Nephron (organoid): Measurements from ENCODE around the gene FAM53C.

Source experiments
- H3K27ac Mint-ChIP-seq, 3 experiments: 2 replicates each; pipeline ENCODE4 v1.8.0; 2020; ENCODE audit warnings: mixed read lengths in 3 of 3, mild to moderate bottlenecking in 2 of 3, moderate library complexity in 1 of 3
- H3K27me3 Mint-ChIP-seq: 2 replicates; pipeline ENCODE4 v1.8.0; 2021; ENCODE audit warnings: low read depth, mild to moderate bottlenecking, moderate library complexity, mixed read lengths
- H3K36me3 Mint-ChIP-seq: 2 replicates; pipeline ENCODE4 v1.8.0; 2020; ENCODE audit warnings: low read depth, mixed read lengths
- H3K4me1 Mint-ChIP-seq: 2 replicates; pipeline ENCODE4 v1.8.0; 2020; ENCODE audit warnings: mixed read lengths
- H3K4me3 Mint-ChIP-seq, 3 experiments: 2 replicates each; pipeline ENCODE4 v1.8.0; 2020; ENCODE audit warnings: mild to moderate bottlenecking in 3 of 3, mixed read lengths in 3 of 3, moderate library complexity in 2 of 3
- H3K9me3 Mint-ChIP-seq: 2 replicates; pipeline ENCODE4 v1.8.0; 2020; ENCODE audit warnings: mixed read lengths
- CTCF ChIP-seq, 3 experiments: fragments of 200-600 bp; sonication (generic); IDR thresholded peaks; one replicate each; pipeline ENCODE4 v1.5.0; 2021; ENCODE audit warnings: antibody characterized with exemption in 3 of 3; ENCODE audit not compliant: unreplicated experiment in 3 of 3

Gene FAM53C

GRCh38 chr5:138352722-138353559 is 14.9 kb downstream of the FAM53C start:
- H3K9me3 Mint-ChIP-seq: peaks cover 10% of the 10 kb centered on the region
- no peaks in the 10 kb centered on the region for H3K27me3 Mint-ChIP-seq
- TF ChIP-seq CTCF (IDR thresholded peaks at IDR 0.05; ENCODE audit: unreplicated experiment in 3 of 3): peak in 1 of 3 experiments; percentile 6
- H3K27ac Mint-ChIP-seq: peak overlapping the region; percentile 97 to 99 (median 99)
- peaks cover 34% of the 10 kb centered on the region for H3K36me3 Mint-ChIP-seq
- H3K4me1 Mint-ChIP-seq: peaks cover 30% of the 10 kb centered on the region
- peak overlapping the region; percentile 92 to 100 (median 98) for H3K4me3 Mint-ChIP-seq

DNA sequence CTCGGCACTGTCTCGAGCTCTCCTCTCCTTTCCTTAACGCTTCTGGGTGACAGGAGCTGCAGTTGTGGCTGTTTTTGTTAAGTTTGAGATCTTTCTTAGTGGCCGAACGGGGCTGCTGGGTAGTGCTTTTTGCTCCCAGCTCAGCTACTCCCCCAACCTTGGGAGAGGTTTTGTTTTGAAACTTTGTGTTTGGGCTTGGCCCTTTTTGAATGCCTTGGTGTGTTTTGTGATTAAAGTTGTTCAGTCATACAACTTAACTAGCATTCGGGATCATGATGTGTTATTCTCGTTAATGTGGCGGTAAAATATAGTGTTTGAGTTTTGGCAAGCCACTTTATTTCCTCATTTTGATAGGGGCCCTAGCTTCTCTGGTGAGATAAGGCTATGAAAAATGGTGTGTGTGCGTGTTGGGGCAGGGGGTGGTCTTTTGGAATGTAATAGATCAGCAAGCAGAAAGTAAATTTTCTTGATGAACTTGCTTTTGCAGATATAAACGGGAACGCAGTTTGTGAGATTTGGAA is 15.6 kb downstream of the FAM53C start:
- peak overlapping the region; percentile 92 to 100 (median 98) for H3K4me3 Mint-ChIP-seq
- H3K36me3 Mint-ChIP-seq: peaks cover 30% of the 10 kb centered on the region
- H3K4me1 Mint-ChIP-seq: peaks cover 30% of the 10 kb centered on the region
- H3K27ac Mint-ChIP-seq: peak overlapping the region; percentile 97 to 99 (median 99)
- peaks cover 10% of the 10 kb centered on the region for H3K9me3 Mint-ChIP-seq
- no peak for TF ChIP-seq CTCF (IDR thresholded peaks at IDR 0.05; ENCODE audit: unreplicated experiment in 3 of 3)
- H3K27me3 Mint-ChIP-seq: no peaks in the 10 kb centered on the region

DNA sequence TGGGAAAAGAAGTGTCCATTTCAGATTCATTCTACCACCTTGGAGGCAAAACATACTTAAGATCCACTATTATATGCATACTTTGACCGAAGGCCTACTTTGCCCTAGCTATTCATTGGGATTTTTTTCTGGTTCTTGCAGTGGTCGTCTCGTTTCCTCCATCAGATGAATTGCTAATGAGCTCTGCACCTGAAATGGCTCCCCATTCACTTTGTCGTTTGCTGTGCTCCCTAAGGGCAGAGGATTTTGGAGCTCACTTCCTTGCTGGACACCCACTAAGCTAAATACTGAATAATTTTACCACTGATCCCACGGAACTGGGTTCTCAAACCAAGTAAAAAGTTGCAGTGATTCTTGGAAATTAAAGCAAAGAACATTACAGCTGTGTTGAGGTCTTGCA is 16.3 kb downstream of the FAM53C start:
- Mint-ChIP-seq H3K4me3 (peak overlapping the region; percentile 92 to 100 (median 98)), H3K36me3 (peaks cover 23% of the 10 kb centered on the region), H3K27me3 (no peaks in the 10 kb centered on the region), H3K27ac (peak overlapping the region; percentile 97 to 99 (median 99)), H3K4me1 (peaks cover 30% of the 10 kb centered on the region), H3K9me3 (peaks cover 10% of the 10 kb centered on the region)
- TF ChIP-seq CTCF (IDR thresholded peaks at IDR 0.05; ENCODE audit: unreplicated experiment in 3 of 3): no peak

DNA sequence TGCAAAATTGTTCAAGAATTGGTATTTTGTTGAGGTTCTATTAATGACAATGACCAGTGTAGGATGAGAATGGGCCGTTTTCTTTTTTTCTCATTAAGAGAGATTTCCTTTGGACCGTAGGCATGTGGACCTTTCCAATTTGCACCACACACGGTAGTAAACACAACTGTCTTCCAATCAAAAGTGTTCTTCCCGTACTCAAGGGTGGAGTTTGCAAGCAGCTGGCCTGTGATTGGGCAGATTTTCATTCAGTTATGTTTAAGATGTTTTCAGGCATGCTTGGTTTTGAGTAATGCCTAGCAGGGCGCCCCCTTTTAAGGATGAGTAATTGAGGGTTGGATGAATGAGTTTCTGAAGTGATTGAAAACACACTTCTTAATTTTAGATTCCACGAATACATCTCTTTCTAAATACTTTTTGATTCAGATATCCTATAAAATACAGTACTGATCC is 16.9 kb downstream of the FAM53C start:
- Mint-ChIP-seq H3K4me1 (peaks cover 30% of the 10 kb centered on the region), H3K4me3 (peak overlapping the region; percentile 92 to 100 (median 98))

DNA sequence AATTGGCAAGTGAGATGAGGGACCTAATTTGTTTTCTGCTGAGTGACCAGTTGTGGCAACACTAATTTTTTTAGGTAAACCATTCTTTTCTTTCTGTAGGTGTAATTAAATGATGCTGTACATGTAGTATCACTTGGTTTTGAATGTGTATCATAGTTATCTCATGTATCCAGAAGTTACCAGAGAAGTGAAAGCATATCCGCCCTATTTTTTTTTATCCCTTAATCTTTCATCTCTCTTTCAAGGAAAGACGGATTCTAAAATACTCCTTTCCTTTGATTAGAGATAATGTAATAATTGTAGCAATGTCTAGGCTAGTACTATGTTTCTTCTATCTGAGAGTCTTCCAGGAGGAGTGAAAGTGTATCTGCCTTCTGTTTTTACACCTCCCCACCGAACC is 21.6 kb downstream of the FAM53C start:
- H3K4me3 Mint-ChIP-seq: no peak overlapping the region
- TF ChIP-seq CTCF (IDR thresholded peaks at IDR 0.05; ENCODE audit: unreplicated experiment in 3 of 3): no peak
- no peaks in the 10 kb centered on the region for H3K27me3 Mint-ChIP-seq
- peaks cover 31% of the 10 kb centered on the region for H3K4me1 Mint-ChIP-seq
- H3K9me3 Mint-ChIP-seq: no peaks in the 10 kb centered on the region
- no peak overlapping the region for H3K27ac Mint-ChIP-seq
- peaks cover 6% of the 10 kb centered on the region for H3K36me3 Mint-ChIP-seq

More for the DNA sequence above, 16.9 kb downstream of the FAM53C start:
- Mint-ChIP-seq H3K27me3 (no peaks in the 10 kb centered on the region), H3K36me3 (peaks cover 23% of the 10 kb centered on the region), H3K9me3 (peaks cover 10% of the 10 kb centered on the region), H3K27ac (peak overlapping the region; percentile 97 to 99 (median 99))
- no peak for TF ChIP-seq CTCF (IDR thresholded peaks at IDR 0.05; ENCODE audit: unreplicated experiment in 3 of 3)
